ENCODE results near the gene ZNF174.

Gene ZNF174

GRCh38 chr16:3388325-3388724, 12.7 kb upstream of the ZNF174 start:
- no peak overlapping the region for H3K4me2 ChIP-seq (ENCODE audit: low read length)
- no CpG with 5 or more reads among the region's 6 CpGs for WGBS (ENCODE audit: extremely low coverage, insufficient coverage, low lambda C conversion rate)
- no peak overlapping the region for H2BK15ac ChIP-seq (replicated peaks; ENCODE audit: low read depth)
- peaks cover 1% of the 10 kb centered on the region for H3K79me1 ChIP-seq (ENCODE audit: low read length)
- H3K18ac ChIP-seq (ENCODE audit: low read length), result no peak overlapping the region
- H3K4ac ChIP-seq (ENCODE audit: low read depth, low read length), result no peak overlapping the region
- H3K27ac ChIP-seq (ENCODE audit: low read depth, low read length), result no peak overlapping the region
- no peak overlapping the region for H3K4me3 ChIP-seq (ENCODE audit: low read length)
- no peak overlapping the region for H2BK120ac ChIP-seq (ENCODE audit: low read depth, low read length)
- no peak overlapping the region for H4K8ac ChIP-seq (ENCODE audit: low read depth, low read length)
- H3K23ac ChIP-seq (ENCODE audit: low read length), result no peak overlapping the region
- H3K36me3 ChIP-seq (ENCODE audit: control insufficient read depth, insufficient read depth, low read length), result peaks cover 21% of the 10 kb centered on the region
- DNase-seq, result no peak
- H2BK5ac ChIP-seq (ENCODE audit: low read length), result no peak overlapping the region
- no peak overlapping the region for H3K9ac ChIP-seq (ENCODE audit: low read length)
- H2AK5ac ChIP-seq (ENCODE audit: low read length), result no peak overlapping the region
- no peaks in the 10 kb centered on the region for H3K4me1 ChIP-seq (ENCODE audit: control insufficient read depth, low read depth, low read length)
- H3K56ac ChIP-seq (ENCODE audit: low read length), result no peak overlapping the region
- H4K5ac ChIP-seq (ENCODE audit: low read length), result no peak overlapping the region
- no peaks in the 10 kb centered on the region for H3K27me3 ChIP-seq (ENCODE audit: insufficient read depth, low read length, poor library complexity)
- H3K79me2 ChIP-seq (ENCODE audit: control insufficient read depth, insufficient read depth, low read length), result no peaks in the 10 kb centered on the region

- no peak overlapping the region for H2AK5ac ChIP-seq (ENCODE audit: low read length)
- H3K9ac ChIP-seq (ENCODE audit: low read length), result no peak overlapping the region
- no peak overlapping the region for H3K56ac ChIP-seq (ENCODE audit: low read length)
- peaks cover 12% of the 10 kb centered on the region for H3K36me3 ChIP-seq (ENCODE audit: control insufficient read depth, insufficient read depth, low read length)
- no peak overlapping the region for H4K5ac ChIP-seq (ENCODE audit: low read length)
- H3K27me3 ChIP-seq (ENCODE audit: insufficient read depth, low read length, poor library complexity), result no peaks in the 10 kb centered on the region
- no peak overlapping the region for H3K4me2 ChIP-seq (ENCODE audit: low read length)
- H3K18ac ChIP-seq (ENCODE audit: low read length), result no peak overlapping the region
- H3K27ac ChIP-seq (ENCODE audit: low read depth, low read length), result no peak overlapping the region
- no peak overlapping the region for H2BK5ac ChIP-seq (ENCODE audit: low read length)
- H3K23ac ChIP-seq (ENCODE audit: low read length), result no peak overlapping the region
- H2BK15ac ChIP-seq (replicated peaks; ENCODE audit: low read depth), result no peak overlapping the region
- H3K4ac ChIP-seq (ENCODE audit: low read depth, low read length), result no peak overlapping the region
- no peak overlapping the region for H4K8ac ChIP-seq (ENCODE audit: low read depth, low read length)
- H3K4me1 ChIP-seq (ENCODE audit: control insufficient read depth, low read depth, low read length), result no peaks in the 10 kb centered on the region
- H3K79me1 ChIP-seq (ENCODE audit: low read length), result peaks cover 3% of the 10 kb centered on the region
- no CpG with 5 or more reads among the region's 9 CpGs for WGBS (ENCODE audit: extremely low coverage, insufficient coverage, low lambda C conversion rate)
- H3K79me2 ChIP-seq (ENCODE audit: control insufficient read depth, insufficient read depth, low read length), result no peaks in the 10 kb centered on the region
- no peak overlapping the region for H3K4me3 ChIP-seq (ENCODE audit: low read length)
- no peak for DNase-seq
- no peak overlapping the region for H2BK120ac ChIP-seq (ENCODE audit: low read depth, low read length)
These were observed 11.2 kb upstream of the ZNF174 start for GRCh38 chr16:3389663-3390338.

- peaks cover 6% of the 10 kb centered on the region for H3K79me2 ChIP-seq (ENCODE audit: control insufficient read depth, insufficient read depth, low read length)
- peak overlapping the region; percentile 88 for H3K27ac ChIP-seq (ENCODE audit: low read depth, low read length)
- H2BK5ac ChIP-seq (ENCODE audit: low read length), result no peak overlapping the region
- peaks cover 24% of the 10 kb centered on the region for H3K79me1 ChIP-seq (ENCODE audit: low read length)
- H3K9ac ChIP-seq (ENCODE audit: low read length), result peak overlapping the region; percentile 98
- peaks cover 4% of the 10 kb centered on the region for H3K36me3 ChIP-seq (ENCODE audit: control insufficient read depth, insufficient read depth, low read length)
- H3K4me2 ChIP-seq (ENCODE audit: low read length), result peak overlapping the region; percentile 71
- peak overlapping the region; percentile 44 for H3K18ac ChIP-seq (ENCODE audit: low read length)
- no peak overlapping the region for H2AK5ac ChIP-seq (ENCODE audit: low read length)
- no peak overlapping the region for H2BK120ac ChIP-seq (ENCODE audit: low read depth, low read length)
- no CpG with 5 or more reads among the region's 18 CpGs for WGBS (ENCODE audit: extremely low coverage, insufficient coverage, low lambda C conversion rate)
- peak overlapping the region; percentile 94 for H3K23ac ChIP-seq (ENCODE audit: low read length)
- peak overlapping the region; percentile 99 for H3K4me3 ChIP-seq (ENCODE audit: low read length)
- no peaks in the 10 kb centered on the region for H3K27me3 ChIP-seq (ENCODE audit: insufficient read depth, low read length, poor library complexity)
- H3K4me1 ChIP-seq (ENCODE audit: control insufficient read depth, low read depth, low read length), result no peaks in the 10 kb centered on the region
- no peak overlapping the region for H2BK15ac ChIP-seq (replicated peaks; ENCODE audit: low read depth)
- no peak for DNase-seq
- no peak overlapping the region for H4K5ac ChIP-seq (ENCODE audit: low read length)
- no peak overlapping the region for H3K4ac ChIP-seq (ENCODE audit: low read depth, low read length)
- peak overlapping the region; percentile 79 for H4K8ac ChIP-seq (ENCODE audit: low read depth, low read length)
- peak overlapping the region; percentile 97 for H3K56ac ChIP-seq (ENCODE audit: low read length)
These were observed 603 bp upstream of the ZNF174 start for GRCh38 chr16:3400446-3400778.

- H3K79me1 ChIP-seq (ENCODE audit: low read length), result peaks cover 20% of the 10 kb centered on the region
- WGBS (ENCODE audit: extremely low coverage, insufficient coverage, low lambda C conversion rate), result no CpG with 5 or more reads among the region's 17 CpGs
- no peak overlapping the region for H4K5ac ChIP-seq (ENCODE audit: low read length)
- H3K36me3 ChIP-seq (ENCODE audit: control insufficient read depth, insufficient read depth, low read length), result peaks cover 3% of the 10 kb centered on the region
- peak; percentile 40 for DNase-seq
- peaks cover 6% of the 10 kb centered on the region for H3K79me2 ChIP-seq (ENCODE audit: control insufficient read depth, insufficient read depth, low read length)
- no peak overlapping the region for H2AK5ac ChIP-seq (ENCODE audit: low read length)
- peak overlapping the region; percentile 96 for H3K56ac ChIP-seq (ENCODE audit: low read length)
- H3K27me3 ChIP-seq (ENCODE audit: insufficient read depth, low read length, poor library complexity), result no peaks in the 10 kb centered on the region
- H3K4me1 ChIP-seq (ENCODE audit: control insufficient read depth, low read depth, low read length), result no peaks in the 10 kb centered on the region
- H3K4ac ChIP-seq (ENCODE audit: low read depth, low read length), result peak overlapping the region; percentile 23
- no peak overlapping the region for H4K8ac ChIP-seq (ENCODE audit: low read depth, low read length)
- H2BK5ac ChIP-seq (ENCODE audit: low read length), result no peak overlapping the region
- no peak overlapping the region for H2BK120ac ChIP-seq (ENCODE audit: low read depth, low read length)
- peak overlapping the region; percentile 88 for H3K9ac ChIP-seq (ENCODE audit: low read length)
- H3K23ac ChIP-seq (ENCODE audit: low read length), result no peak overlapping the region
- no peak overlapping the region for H2BK15ac ChIP-seq (replicated peaks; ENCODE audit: low read depth)
- H3K4me3 ChIP-seq (ENCODE audit: low read length), result peak overlapping the region; percentile 77
- peak overlapping the region; percentile 32 for H3K18ac ChIP-seq (ENCODE audit: low read length)
- H3K4me2 ChIP-seq (ENCODE audit: low read length), result peak overlapping the region; percentile 64
- H3K27ac ChIP-seq (ENCODE audit: low read depth, low read length), result no peak overlapping the region
These were observed 843 bp downstream of the ZNF174 start for GRCh38 chr16:3401719-3402397.

GRCh38 chr16:3408561-3409197, 7.7 kb downstream of the ZNF174 start:
- H2BK120ac ChIP-seq (ENCODE audit: low read depth, low read length), result no peak overlapping the region
- H3K79me2 ChIP-seq (ENCODE audit: control insufficient read depth, insufficient read depth, low read length), result no peaks in the 10 kb centered on the region
- H4K8ac ChIP-seq (ENCODE audit: low read depth, low read length), result no peak overlapping the region
- H3K9ac ChIP-seq (ENCODE audit: low read length), result no peak overlapping the region
- peaks cover 8% of the 10 kb centered on the region for H3K36me3 ChIP-seq (ENCODE audit: control insufficient read depth, insufficient read depth, low read length)
- H3K27me3 ChIP-seq (ENCODE audit: insufficient read depth, low read length, poor library complexity), result no peaks in the 10 kb centered on the region
- H3K27ac ChIP-seq (ENCODE audit: low read depth, low read length), result no peak overlapping the region
- H2AK5ac ChIP-seq (ENCODE audit: low read length), result no peak overlapping the region
- peak overlapping the region; percentile 59 for H3K4me3 ChIP-seq (ENCODE audit: low read length)
- no peak overlapping the region for H3K23ac ChIP-seq (ENCODE audit: low read length)
- WGBS (ENCODE audit: extremely low coverage, insufficient coverage, low lambda C conversion rate), result no CpG with 5 or more reads among the region's 12 CpGs
- no peak overlapping the region for H3K18ac ChIP-seq (ENCODE audit: low read length)
- no peak overlapping the region for H3K56ac ChIP-seq (ENCODE audit: low read length)
- no peak overlapping the region for H4K5ac ChIP-seq (ENCODE audit: low read length)
- no peak overlapping the region for H2BK5ac ChIP-seq (ENCODE audit: low read length)
- no peaks in the 10 kb centered on the region for H3K4me1 ChIP-seq (ENCODE audit: control insufficient read depth, low read depth, low read length)
- peaks cover 4% of the 10 kb centered on the region for H3K79me1 ChIP-seq (ENCODE audit: low read length)
- no peak overlapping the region for H2BK15ac ChIP-seq (replicated peaks; ENCODE audit: low read depth)
- H3K4ac ChIP-seq (ENCODE audit: low read depth, low read length), result no peak overlapping the region
- no peak for DNase-seq
- H3K4me2 ChIP-seq (ENCODE audit: low read length), result no peak overlapping the region
